WI38 (cell line): ENCODE results near the gene MUC7.
A peak's percentile ranks its signal among the peaks of the same experiment; 100 is the strongest.
"Not testable (repeated sequence)": the region's sequence is repeated elsewhere in the genome, so short reads cannot be mapped to it uniquely, and the experiment has no call there.

ENCODE experiments used
- H3K4me3 ChIP-seq: 2 replicates; pipeline ENCODE4 v1.5.1; 2011; ENCODE audit warnings: low read depth, mild to moderate bottlenecking, control low read depth, low read length
- TF ChIP-seq, protein P1 (sequence below): IDR thresholded peaks from 2 replicates; pipeline ENCODE4 v1.5.1; 2012; ENCODE audit warnings: low read depth, mild to moderate bottlenecking, control low read depth, low read length

MUC7 gene

DNA sequence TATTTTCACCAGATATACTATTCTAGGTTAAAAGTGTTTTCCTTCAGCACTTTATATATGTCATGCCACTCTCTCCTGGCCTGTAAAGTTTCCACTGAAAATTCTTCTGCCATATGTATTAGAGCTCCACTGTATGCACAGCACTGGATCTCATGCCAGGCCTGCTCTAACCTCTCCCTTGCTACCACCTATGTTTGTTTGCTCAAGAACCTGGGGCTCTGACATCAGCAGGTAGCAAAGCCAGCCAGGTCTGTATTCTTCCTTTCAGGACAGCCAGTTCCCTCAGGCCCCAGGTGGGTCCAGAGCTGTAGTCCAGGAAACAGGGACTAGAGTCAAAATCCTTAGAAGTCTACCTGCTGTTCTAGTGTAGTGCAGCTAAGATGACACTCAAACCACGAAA is 19.1 kb upstream of the MUC7 start:
- H3K4me3 ChIP-seq = no peak overlapping the region
- TF ChIP-seq, protein P1, sequence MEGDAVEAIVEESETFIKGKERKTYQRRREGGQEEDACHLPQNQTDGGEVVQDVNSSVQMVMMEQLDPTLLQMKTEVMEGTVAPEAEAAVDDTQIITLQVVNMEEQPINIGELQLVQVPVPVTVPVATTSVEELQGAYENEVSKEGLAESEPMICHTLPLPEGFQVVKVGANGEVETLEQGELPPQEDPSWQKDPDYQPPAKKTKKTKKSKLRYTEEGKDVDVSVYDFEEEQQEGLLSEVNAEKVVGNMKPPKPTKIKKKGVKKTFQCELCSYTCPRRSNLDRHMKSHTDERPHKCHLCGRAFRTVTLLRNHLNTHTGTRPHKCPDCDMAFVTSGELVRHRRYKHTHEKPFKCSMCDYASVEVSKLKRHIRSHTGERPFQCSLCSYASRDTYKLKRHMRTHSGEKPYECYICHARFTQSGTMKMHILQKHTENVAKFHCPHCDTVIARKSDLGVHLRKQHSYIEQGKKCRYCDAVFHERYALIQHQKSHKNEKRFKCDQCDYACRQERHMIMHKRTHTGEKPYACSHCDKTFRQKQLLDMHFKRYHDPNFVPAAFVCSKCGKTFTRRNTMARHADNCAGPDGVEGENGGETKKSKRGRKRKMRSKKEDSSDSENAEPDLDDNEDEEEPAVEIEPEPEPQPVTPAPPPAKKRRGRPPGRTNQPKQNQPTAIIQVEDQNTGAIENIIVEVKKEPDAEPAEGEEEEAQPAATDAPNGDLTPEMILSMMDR = no peak

DNA sequence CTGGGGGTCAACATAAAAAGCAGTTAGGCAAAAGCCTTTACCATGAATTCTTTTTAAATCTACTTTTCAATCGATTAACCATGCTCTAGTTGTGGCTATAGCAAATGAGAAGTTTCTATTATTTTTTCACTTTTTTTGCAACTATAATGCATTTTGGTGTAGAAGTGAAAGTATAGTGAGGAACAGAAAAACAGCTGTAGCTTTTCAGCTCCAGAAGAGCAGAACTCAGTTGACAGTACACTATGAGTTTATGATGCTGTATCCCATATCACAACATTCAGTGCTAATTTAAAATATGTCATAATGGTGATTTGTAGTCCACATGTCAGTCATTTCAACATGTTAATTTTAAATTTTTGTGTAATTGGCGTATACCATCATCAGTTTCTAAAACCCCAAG is 8.7 kb upstream of the MUC7 start:
- no peak overlapping the region for H3K4me3 ChIP-seq
- TF ChIP-seq, protein P1 = no peak

DNA sequence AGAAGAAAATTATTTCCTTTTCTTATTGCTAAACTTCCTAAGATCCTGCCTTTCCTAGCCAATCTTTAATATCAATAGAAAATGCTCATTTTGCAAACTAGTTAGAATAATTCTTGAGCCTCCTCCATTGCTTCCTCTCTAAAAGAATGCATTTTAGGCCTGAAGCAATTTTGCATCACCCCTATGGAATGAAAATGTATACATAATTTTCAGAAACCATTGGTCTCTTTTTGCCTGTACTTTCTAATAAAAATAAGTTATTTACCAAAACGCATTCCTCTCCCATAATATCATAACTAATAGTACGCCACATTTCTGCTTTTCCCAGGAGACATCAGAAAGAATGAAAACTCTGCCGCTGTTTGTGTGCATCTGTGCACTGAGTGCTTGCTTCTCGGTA is 1.7 kb downstream of the MUC7 start:
- TF ChIP-seq, protein P1 = no peak
- H3K4me3 ChIP-seq = no peak overlapping the region

DNA sequence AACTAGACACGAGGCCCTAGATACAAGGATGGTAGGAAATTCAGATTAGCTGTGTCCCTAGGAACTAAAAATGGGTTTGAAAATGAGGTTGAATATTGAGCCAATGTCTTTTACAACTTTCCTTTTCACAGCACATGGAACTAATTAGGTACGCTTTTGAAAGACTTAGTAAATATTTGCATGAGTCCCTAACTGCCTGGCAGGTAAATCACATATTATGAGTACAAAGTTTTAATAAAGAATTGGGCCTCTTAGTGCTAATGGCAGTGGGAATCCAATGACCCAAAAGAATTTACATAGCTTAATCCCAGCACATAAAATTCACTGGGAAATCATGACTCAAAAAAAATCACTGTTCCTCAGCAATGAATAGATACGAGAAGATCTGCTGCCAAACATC is 16.8 kb downstream of the MUC7 start:
- TF ChIP-seq, protein P1 = no peak
- no peak overlapping the region for H3K4me3 ChIP-seq

DNA sequence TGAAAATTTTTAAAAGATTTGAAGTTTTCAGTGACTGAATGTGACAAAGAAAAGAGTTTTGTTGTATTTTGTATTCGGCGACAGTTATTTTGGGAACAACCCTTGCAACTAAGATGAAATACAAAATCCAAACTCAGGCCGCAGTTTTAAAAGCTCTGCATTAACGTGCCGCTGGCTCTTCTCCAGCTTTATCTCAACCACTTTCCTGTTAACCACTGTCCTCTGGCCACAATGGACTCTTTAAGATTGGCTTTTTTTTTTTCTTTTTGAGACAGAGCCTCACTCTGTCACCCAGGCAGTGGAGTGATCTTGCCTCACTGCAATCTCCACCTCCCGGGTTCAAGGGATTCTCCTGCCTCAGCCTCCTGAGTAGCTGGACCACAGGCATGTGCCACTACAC is 24.2 kb downstream of the MUC7 start:
- H3K4me3 ChIP-seq = no peak overlapping the region
- TF ChIP-seq, protein P1 = no peak

DNA sequence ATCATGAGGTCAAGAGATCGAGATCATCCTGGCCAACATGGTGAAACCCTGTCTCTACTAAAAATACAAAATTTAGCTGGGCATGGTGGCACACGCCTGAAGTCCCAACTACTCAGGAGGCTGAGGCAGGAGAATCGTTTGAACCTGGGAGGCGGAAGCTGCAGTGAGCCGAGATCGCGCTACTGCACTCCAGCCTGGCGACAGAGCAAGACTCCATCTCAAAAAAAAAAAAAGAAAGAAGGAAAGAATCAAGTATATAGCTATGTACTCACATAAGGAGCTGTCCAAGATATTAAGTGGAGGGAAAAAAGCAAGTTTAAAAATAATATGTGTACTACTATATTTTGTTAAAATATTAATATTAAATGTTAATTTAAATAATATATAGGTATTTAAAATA is 29.8 kb downstream of the MUC7 start:
- H3K4me3 ChIP-seq = not testable (repeated sequence)

DNA sequence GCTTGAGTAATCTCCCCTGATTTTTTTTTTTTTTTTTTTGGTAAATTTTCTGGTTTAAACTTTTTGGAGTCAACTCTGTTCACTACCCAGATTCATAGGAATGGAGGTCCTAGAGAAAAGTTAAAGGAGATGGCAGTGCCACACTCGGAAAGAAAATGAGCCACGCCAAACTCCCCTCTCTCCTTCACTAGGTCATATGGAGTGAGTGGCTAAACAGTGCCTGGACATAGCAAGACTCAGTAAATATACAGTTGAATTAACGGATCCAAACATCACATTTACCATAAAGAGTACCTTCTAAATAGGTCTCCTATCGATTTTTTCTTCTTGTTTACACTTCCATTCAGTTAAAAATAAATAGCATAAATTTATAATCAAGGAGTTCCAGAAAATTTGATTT is 32.7 kb downstream of the MUC7 start:
- TF ChIP-seq, protein P1 = no peak
- no peak overlapping the region for H3K4me3 ChIP-seq

DNA sequence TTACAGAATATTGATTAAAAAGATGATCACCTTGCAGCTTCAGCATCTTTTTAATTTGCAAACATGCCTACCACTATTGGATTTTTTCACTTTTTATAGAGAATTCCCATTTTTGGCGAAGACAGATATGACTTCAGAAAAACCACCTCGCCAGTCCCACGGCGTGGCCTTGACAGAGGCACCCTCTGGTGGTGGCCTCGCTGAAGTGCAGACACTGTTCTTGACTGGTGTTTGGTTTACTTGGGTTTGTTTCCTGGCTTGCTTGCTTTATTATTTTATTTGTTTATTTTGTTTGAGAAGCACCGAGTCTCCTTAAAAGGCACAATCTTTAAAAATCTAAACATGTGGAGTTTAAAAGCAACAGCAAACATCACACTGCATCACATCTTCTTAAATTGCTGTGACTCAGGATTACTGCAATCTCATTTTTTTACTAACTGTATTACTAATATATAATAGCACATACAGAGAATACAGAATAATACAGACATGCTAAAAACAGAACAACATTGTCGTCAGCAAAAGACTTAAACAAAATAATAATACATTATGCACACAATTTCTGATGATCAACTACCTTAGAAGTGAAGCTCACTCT is 33.3 kb downstream of the MUC7 start:
- H3K4me3 ChIP-seq = no peak overlapping the region
- TF ChIP-seq, protein P1 = peak; percentile 97
